Stimulated activated CD4-positive, alpha-beta T cell treated with anti-CD3 and anti-CD28 coated beads, Interleukin-15, amount 100 ng/mL, for 1 hour (primary cell): ENCODE measurements around the gene NATD1.
"Not testable (repeated sequence)": the region's sequence is repeated elsewhere in the genome, so short reads cannot be mapped to it uniquely, and the experiment has no call there.

Experiments
- DNase-seq, 2 donors: peaks; one replicate each; pipeline ENCODE4 v3.0.0-alpha.2; 2020; ENCODE audit warnings: low read depth in 1 of 2, low spot score in 1 of 2

The NATD1 gene

GRCh38 chr17:21247552-21248258 lies 5.5 kb downstream of the NATD1 start:
- DNase-seq, result no peak

GRCh38 chr17:21246698-21247097 lies 6.5 kb downstream of the NATD1 start:
- no peak for DNase-seq

- no peak for DNase-seq
Observed at GRCh38 chr17:21245639-21246084, 7.5 kb downstream of the NATD1 start.

DNA sequence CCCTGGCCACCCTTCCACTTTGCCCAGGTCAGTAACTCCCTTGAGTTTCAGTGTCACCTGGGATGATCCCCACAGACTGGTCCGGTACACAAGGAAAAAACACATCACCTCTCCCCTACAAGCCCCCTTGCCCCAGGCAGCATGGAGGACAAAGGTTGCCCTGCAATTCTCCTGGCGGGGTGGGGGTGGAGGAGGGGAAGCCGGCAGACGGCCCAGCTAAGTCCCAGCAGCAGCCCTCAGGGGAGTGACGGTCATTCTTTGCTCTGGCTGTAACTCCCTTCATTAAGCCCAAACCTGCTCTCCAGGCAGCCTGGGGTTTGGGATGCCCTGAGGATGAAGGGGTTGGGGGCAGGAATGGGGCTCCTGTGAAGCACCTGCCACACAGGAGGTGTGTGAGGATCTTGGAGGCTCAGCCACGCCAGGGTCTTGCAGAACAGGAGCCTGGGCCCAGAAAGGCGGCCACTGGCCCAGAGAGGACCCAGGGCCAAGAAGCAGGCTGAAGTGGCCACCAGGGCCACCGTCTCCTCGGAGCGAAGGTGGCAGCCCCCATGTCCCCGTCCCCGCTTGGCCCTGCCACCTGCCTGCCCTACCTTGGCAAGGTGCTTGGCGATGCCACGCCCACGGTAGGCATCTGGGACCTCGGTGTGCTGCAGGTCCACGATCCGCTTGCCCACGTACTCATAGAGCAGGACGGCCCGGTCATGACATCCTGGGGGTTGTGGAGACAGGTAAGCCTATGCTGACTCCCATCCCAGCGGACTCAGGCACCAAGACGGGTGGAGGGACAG lies 9.5 kb downstream of the NATD1 start:
- DNase-seq, result no peak

- no peak for DNase-seq
Observed at GRCh38 chr17:21242780-21243515, 10.3 kb downstream of the NATD1 start.

DNA sequence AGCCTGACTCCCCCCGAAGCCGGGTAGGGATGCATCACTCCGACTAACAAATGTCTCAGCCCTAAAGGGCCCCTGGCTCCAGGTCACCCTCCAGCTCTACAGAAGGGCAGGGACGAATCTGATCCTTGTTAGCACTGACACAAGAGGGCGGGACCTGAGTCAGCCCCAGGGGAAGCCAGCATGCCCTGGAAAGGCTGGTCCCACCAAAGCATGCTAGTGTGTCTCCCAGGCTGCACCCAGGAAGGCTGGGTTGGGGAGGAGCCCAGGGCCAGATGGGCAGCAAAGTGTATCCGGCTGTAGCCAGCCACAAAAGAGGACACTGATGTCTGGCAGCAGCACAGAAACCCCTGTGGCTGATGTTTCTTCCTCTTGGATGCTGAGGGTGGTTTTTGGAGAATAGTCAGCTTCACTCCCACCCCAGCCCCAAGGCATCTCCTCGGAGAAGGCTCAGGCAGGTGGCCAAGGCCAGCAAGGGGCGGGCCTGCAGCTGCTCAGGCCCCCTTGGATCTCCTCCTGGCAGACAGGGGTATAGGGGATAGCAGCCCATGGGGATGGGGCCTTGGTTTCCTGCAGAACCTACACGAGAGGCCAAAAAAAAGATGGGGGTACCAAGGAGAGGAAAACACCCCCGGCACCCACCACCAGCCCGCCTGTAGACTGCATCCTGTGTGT lies 11.0 kb downstream of the NATD1 start:
- no peak for DNase-seq

DNA sequence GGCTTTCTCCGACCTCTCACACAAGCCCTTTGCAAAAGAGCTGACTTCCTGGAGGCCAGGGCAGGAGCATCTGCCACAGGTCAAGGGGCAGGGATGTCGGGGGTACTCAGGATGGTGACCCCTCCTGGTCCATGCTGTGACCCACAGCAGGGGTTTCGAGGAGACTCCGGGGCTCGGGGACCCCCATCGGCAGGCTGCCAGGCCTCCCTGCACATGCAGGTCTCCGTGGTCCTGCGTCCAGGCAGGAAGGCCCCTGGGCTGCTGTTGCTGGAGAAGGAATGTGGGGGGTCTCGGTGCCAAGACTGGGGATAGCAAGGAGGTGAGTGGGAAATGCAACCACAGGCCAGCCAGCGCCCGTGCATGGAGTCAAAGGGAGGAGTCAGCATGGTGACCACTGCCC lies 11.6 kb downstream of the NATD1 start:
- DNase-seq, result no peak

DNA sequence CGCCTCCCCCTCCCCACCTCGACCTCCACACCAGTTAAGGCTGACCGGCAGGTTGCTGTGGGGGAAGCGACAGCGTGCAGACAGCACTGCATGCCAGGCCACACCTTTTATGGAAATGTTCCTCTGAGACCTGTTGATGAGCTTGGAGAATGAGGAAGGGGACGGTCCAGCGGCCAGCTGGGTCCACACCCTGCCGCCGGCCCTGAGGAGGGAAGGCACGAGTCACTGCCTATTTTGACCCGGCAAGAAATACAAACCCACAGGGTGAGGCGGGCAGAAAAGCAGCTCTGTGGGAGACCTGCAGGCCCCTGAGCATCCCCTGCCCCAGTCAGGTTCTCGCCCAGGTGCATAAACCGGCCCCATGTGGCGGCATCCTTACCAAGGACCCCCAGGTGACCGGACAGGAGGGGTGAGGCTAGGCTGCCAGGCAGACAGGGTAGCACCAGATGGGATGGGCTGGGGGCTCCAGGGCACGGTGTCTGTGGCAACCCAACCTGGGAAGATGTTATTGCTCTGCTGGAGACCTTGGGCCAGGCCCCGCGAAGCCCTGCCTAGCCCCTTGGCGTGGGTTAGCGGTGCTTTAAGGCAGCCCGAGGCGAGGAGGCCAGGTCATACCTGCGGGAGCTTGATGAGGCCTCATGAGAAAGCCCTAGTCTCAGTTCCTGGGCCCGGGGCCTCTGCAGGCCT lies 12.7 kb downstream of the NATD1 start:
- no peak for DNase-seq

DNA sequence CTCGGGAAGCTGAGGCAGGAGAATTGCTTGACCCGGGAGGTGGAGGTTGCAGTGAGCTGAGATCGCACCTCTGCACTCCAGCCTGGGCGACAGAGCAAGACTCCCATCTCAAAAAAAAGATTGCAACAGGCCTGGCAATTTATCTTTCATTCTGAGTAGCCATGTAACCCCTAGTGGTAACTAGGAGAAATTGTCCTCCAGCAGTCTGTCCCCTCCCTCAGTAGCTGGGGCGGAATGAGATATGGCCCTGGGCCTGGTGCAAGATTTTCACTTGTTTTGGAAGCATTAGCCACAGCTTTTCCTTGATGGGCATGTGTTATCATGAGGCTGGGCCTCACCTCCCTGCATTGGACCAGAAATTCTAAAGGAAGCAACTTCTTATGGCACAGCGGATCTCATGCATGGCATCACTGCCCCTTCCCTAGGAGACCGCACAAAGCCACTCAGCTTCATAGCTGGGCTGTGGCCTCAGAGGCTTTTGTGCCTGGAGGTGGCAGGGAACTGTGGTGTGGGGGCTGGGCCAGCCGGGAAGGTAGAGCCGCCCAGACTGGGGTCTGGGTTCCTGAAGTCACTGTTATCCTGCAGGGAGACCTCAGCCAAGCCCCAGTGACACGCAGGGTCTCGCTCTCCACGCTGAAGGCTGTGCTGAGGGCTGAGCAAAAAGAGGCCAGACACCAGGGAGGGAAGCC lies 13.4 kb downstream of the NATD1 start:
- no peak for DNase-seq

DNA sequence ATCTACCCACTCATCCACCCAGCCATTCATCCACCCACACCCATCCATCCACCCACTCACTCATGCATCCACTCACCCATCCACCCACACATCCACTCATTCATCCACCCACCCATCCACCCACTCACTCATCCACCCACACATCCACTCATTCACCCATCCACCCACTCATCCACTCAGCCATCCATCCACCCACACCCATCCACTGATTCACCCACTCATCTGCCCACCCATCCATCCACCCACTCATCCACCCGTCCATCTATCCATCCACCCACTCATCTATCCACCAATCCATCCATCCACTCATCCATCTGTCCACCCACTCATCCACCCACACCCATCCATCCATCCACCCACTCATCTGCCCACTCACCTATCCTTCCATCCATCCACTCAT lies 17.3 kb downstream of the NATD1 start:
- DNase-seq, result no peak

DNA sequence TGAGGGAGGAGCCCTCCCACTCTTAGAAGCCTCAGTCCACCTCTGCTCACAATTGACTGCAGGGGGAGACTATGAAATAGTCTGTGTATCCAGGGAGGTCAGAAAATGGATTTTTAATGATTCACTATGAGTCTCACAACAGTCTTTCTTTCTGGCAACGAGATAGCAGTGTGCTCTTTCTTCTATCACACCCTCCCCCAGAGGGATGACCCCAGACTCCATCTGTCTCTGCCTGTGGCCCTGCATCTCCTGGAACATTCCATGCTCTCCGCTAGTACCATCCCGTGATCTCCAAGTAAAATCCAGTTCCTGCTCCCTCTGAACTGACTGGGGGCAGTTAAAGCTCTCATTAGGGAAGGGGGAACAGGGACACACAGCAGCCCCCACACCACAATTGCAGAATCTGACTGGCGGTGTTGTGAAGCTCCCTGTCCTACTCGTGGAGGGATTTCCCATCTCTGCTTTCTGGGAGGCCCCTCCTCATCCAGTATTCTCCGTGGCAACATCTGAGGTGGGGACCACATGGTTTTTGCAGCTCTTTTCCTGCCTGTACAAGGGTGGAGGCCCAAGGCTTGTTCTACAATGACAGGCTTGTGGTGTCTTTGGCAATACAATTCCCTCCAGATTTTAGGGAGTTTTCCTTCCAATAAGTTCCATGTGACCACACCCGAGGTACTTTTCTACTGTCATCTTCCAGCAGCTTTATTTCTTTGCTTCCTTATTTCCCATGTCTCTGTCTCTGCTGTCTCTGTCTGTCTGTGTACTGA lies 19.4 kb downstream of the NATD1 start:
- no peak for DNase-seq

GRCh38 chr17:21232033-21232749 lies 21.0 kb downstream of the NATD1 start:
- no peak for DNase-seq

GRCh38 chr17:21231533-21231932 lies 21.7 kb downstream of the NATD1 start:
- DNase-seq, result no peak

DNA sequence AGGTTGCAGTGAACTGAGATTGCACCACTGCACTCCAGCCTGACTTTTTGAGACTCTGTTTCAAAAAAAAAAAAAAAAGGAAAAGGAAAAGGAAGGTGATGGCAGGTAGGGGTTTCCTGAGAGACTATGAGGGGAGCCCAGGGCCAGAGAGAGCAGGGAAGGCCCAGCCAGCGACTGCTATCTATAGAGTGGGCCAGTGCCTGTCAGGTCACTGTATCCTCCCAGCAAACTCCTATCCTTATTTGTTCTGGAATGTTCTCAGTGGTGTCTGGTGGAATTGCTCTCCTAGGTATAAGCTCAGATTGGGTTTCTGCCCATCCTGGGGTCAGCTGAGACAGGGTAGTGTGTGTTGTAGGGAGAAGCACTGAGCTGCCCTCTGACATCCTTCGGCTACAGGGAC lies 24.4 kb downstream of the NATD1 start:
- no peak for DNase-seq

GRCh38 chr17:21228111-21228510 lies 25.1 kb downstream of the NATD1 start:
- DNase-seq, result no peak

GRCh38 chr17:21227277-21227676 lies 25.9 kb downstream of the NATD1 start:
- not testable (repeated sequence) for DNase-seq

GRCh38 chr17:21223086-21223485 lies 30.1 kb downstream of the NATD1 start:
- DNase-seq, result no peak

- DNase-seq, result no peak
Observed at GRCh38 chr17:21218831-21219380, 34.3 kb downstream of the NATD1 start.
